Keratinocyte (primary cell): ENCODE results near the gene RBMS3. TPM values are rescaled to one million over a fixed set of nuclear protein-coding genes. Genes with fewer than 3 reads are reported as not detected.
A peak's percentile ranks its signal among the peaks of the same experiment; 100 is the strongest.
"Not testable (repeated sequence)": the region's sequence is repeated elsewhere in the genome, so short reads cannot be mapped to it uniquely, and the experiment has no call there.

ENCODE experiments used
- DNase-seq: peaks from one replicate; pipeline ENCODE4 v3.0.0-alpha.2; 2011; ENCODE audit warnings: low read depth, missing footprints, low spot score
- FAIRE-seq: peaks from 2 replicates; lab custom pipeline; 2011; peaks lifted over from hg19 to GRCh38; lab: Jason Lieb, UNC
- H2AFZ ChIP-seq: 2 replicates; pipeline ENCODE4 v1.6.0; 2012; ENCODE audit warnings: low read length, control low read depth, inconsistent platforms; ENCODE audit not compliant: control insufficient read depth
- H3K27ac ChIP-seq: 2 replicates; pipeline ENCODE4 v1.5.1; 2011; ENCODE audit warnings: low read length; ENCODE audit not compliant: control insufficient read depth, insufficient read depth
- H3K27me3 ChIP-seq: 3 replicates; pipeline ENCODE4 v1.6.0; 2011; ENCODE audit warnings: low read length; ENCODE audit not compliant: control insufficient read depth, insufficient read depth; ENCODE audit errors: extremely low read depth
- H3K36me3 ChIP-seq, 2 experiments: 2 replicates in 1 of 2; 3 replicates in 1 of 2; pipeline ENCODE4 v1.5.1; 2011; ENCODE audit warnings: low read length in 2 of 2, mild to moderate bottlenecking in 1 of 2; ENCODE audit not compliant: control insufficient read depth in 2 of 2, insufficient read depth in 2 of 2; ENCODE audit errors: extremely low read depth in 1 of 2
- H3K4me1 ChIP-seq: 3 replicates; pipeline ENCODE4 v1.5.1; 2011; ENCODE audit warnings: low read length; ENCODE audit not compliant: control insufficient read depth, insufficient read depth; ENCODE audit errors: extremely low read depth
- H3K4me2 ChIP-seq: 3 replicates; pipeline ENCODE4 v1.6.0; 2011; ENCODE audit warnings: low read depth, low read length; ENCODE audit not compliant: control insufficient read depth, insufficient read depth; ENCODE audit errors: extremely low read depth
- H3K4me3 ChIP-seq, 3 experiments: fragments of 200-600 bp in 1 of 3; sonication (generic) in 1 of 3; 2 replicates in 2 of 3; 3 replicates in 1 of 3; pipeline ENCODE4 v1.5.1; 2011 to 2016; ENCODE audit warnings: low read length in 3 of 3, mild to moderate bottlenecking in 3 of 3, control low read depth in 2 of 3, inconsistent platforms in 1 of 3, low read depth in 1 of 3, mixed read lengths in 1 of 3, mixed run types in 1 of 3, moderate library complexity in 1 of 3; ENCODE audit not compliant: control insufficient read depth in 2 of 3, insufficient read depth in 2 of 3; ENCODE audit errors: extremely low read depth in 1 of 3
- H3K79me2 ChIP-seq: 2 replicates; pipeline ENCODE4 v1.6.0; 2012; ENCODE audit warnings: low read length; ENCODE audit not compliant: control insufficient read depth, insufficient read depth
- H3K9ac ChIP-seq: 3 replicates; pipeline ENCODE4 v1.6.0; 2011; ENCODE audit warnings: low read length; ENCODE audit not compliant: control insufficient read depth, insufficient read depth; ENCODE audit errors: extremely low read depth
- H3K9me1 ChIP-seq: 3 replicates; pipeline ENCODE4 v1.6.0; 2011; ENCODE audit warnings: low read length; ENCODE audit not compliant: control insufficient read depth, insufficient read depth; ENCODE audit errors: extremely low read depth
- H3K9me3 ChIP-seq: 2 replicates; pipeline ENCODE4 v1.5.1; 2012; ENCODE audit warnings: low read depth, low read length; ENCODE audit not compliant: control insufficient read depth
- H4K20me1 ChIP-seq: 3 replicates; pipeline ENCODE4 v1.6.0; 2011; ENCODE audit warnings: low read length; ENCODE audit not compliant: control insufficient read depth, insufficient read depth; ENCODE audit errors: extremely low read depth
- EZH2 ChIP-seq: IDR thresholded peaks from one replicate; pipeline ENCODE4 v1.6.1; 2012; ENCODE audit warnings: inconsistent platforms, mild to moderate bottlenecking, low read length, moderate library complexity
- dilution Hi-C: fragments of 300-500 bp; cut with MboI; formaldehyde crosslinking; loops from one replicate; pipeline ENCODE4 v1.7.0; 2020; ENCODE audit warnings: low sequenced_read_pairs; ENCODE audit not compliant: extremely low pct_ligation_motif_present
- polyA plus RNA-seq, 5 experiments: library from polyadenylated mRNA; depleted of rRNA in 3 of 5; stranded (reverse) in 3 of 5; stranded (forward) in 1 of 5; unstranded in 1 of 5; fragments of >200 nt; gene quantifications; 1 replicate in 1 of 5; 2 replicates in 3 of 5; 3 replicates in 1 of 5; pipeline versions ENCODE4 v1.2.1 to v1.2.3, GENCODE V29; 2011 to 2012; ENCODE audit warnings: missing spikeins in 2 of 5, low read depth in 1 of 5, low replicate concordance in 1 of 5
- TF ChIP-seq, protein P1 (sequence below), 3 experiments: IDR thresholded peaks in 1 of 3; conservative IDR thresholded peaks in 1 of 3; optimal IDR thresholded peaks in 1 of 3; 2 replicates in 2 of 3; 3 replicates in 1 of 3; pipeline versions ENCODE3 to v1.5.1; 2011; ENCODE audit warnings: low read length in 3 of 3, mild to moderate bottlenecking in 3 of 3, moderate library complexity in 2 of 3, control low read depth in 1 of 3, inconsistent platforms in 1 of 3; ENCODE audit not compliant: insufficient read depth in 2 of 3; ENCODE audit errors: extremely low read depth in 1 of 3

Gene RBMS3
- polyA plus RNA-seq, 1 donor (not counting 4 experiments of a cell fraction or from before 2014, with no cell fraction given), result 2.3 TPM

DNA sequence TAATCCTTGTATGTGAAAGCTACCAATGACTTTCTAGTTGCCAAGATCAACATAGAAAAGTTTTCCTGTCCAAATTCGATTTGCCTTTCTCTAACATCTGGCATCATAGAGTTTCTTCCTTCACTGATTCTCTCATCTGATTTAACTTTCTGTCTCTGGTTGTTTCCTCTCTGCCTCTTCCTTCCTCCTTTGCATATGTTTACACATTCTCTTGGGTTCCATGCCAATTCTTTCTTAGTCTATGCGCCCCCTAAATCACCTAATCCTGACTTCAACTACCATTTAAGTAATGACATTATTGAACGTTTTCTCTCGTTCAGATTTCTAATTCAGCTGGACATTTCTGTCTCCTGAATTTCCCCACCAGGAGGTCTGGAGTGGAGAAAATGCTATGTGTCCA lies 763.6 kb downstream of the RBMS3 start:
- Histone ChIP-seq H3K27ac (no peak overlapping the region), H3K9me3 (no peaks in the 10 kb centered on the region), H3K4me2 (no peak overlapping the region), H3K36me3 (no peaks in the 10 kb centered on the region), H3K27me3 (no peaks in the 10 kb centered on the region), H3K79me2 (no peaks in the 10 kb centered on the region), H2AFZ (no peak overlapping the region), H3K9me1 (no peaks in the 10 kb centered on the region), H3K9ac (no peak overlapping the region), H3K4me3 (no peak overlapping the region), H3K4me1 (no peaks in the 10 kb centered on the region), H4K20me1 (no peaks in the 10 kb centered on the region)
- DNase-seq (no peak), FAIRE-seq (no peak)
- no peak for TF ChIP-seq EZH2
- TF ChIP-seq, protein P1, sequence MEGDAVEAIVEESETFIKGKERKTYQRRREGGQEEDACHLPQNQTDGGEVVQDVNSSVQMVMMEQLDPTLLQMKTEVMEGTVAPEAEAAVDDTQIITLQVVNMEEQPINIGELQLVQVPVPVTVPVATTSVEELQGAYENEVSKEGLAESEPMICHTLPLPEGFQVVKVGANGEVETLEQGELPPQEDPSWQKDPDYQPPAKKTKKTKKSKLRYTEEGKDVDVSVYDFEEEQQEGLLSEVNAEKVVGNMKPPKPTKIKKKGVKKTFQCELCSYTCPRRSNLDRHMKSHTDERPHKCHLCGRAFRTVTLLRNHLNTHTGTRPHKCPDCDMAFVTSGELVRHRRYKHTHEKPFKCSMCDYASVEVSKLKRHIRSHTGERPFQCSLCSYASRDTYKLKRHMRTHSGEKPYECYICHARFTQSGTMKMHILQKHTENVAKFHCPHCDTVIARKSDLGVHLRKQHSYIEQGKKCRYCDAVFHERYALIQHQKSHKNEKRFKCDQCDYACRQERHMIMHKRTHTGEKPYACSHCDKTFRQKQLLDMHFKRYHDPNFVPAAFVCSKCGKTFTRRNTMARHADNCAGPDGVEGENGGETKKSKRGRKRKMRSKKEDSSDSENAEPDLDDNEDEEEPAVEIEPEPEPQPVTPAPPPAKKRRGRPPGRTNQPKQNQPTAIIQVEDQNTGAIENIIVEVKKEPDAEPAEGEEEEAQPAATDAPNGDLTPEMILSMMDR (optimal IDR thresholded peaks at IDR 0.05 in 1 of 3, IDR thresholded peaks at IDR 0.05 in 1 of 3, conservative IDR thresholded peaks at IDR 0.05 in 1 of 3; ENCODE audit: extremely low read depth in 1 of 3, insufficient read depth in 2 of 3, low read length in 3 of 3), result no peak
- dilution Hi-C loops, result no loop called here

DNA sequence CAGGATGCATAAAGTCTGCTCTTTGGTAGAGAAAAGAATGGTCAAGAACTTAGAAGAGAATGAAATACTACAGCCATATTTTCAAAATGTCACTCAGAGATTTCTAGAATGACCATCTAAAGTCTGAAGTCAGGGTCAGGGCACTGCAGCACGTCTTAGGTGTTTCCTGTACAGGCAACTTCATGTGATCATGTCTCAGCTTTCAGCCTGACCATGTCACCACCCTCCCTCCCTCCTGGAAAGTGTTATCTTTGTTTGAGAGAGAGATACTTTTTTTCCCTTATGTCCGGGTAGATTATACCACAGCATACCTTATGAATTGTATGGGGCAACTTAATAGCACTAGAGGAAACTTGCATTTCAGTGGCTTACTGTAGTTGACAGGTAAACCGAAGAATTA lies 767.6 kb downstream of the RBMS3 start:
- Histone ChIP-seq H3K4me2 (no peak overlapping the region), H3K36me3 (no peaks in the 10 kb centered on the region), H3K27ac (no peak overlapping the region), H3K27me3 (no peaks in the 10 kb centered on the region), H2AFZ (no peak overlapping the region), H3K9me3 (no peaks in the 10 kb centered on the region), H3K79me2 (no peaks in the 10 kb centered on the region), H3K4me3 (no peak overlapping the region), H3K9me1 (no peaks in the 10 kb centered on the region), H3K4me1 (no peaks in the 10 kb centered on the region), H4K20me1 (no peaks in the 10 kb centered on the region), H3K9ac (no peak overlapping the region)
- no peak for TF ChIP-seq EZH2
- TF ChIP-seq, protein P1 (optimal IDR thresholded peaks at IDR 0.05 in 1 of 3, IDR thresholded peaks at IDR 0.05 in 1 of 3, conservative IDR thresholded peaks at IDR 0.05 in 1 of 3; ENCODE audit: extremely low read depth in 1 of 3, insufficient read depth in 2 of 3, low read length in 3 of 3), result no peak
- FAIRE-seq (peak; percentile 44), DNase-seq (no peak)
- dilution Hi-C loops, result no loop called here

DNA sequence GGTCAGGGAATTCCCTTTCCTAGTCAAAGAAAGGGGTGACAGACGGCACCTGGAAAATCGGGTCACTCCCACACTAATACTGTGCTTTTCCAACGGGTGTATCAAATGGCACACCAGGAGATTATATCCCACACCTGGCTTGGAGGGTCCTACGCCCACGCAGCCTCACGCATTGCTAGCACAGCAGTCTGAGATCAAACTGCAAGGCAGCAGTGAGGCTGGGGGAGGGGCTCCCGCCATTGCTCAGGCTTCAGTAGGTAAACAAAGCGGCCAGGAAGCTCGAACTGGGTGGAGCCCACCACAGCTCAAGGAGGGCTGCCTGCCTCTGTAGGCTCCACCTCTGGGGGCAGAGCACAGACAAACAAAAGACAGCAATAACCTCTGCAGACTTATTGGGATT lies 769.2 kb downstream of the RBMS3 start:
- H3K9me1 ChIP-seq, H3K4me3 ChIP-seq, H3K79me2 ChIP-seq, H3K4me1 ChIP-seq, H3K27me3 ChIP-seq, H3K9me3 ChIP-seq, H2AFZ ChIP-seq, DNase-seq, H3K27ac ChIP-seq, H3K9ac ChIP-seq, H4K20me1 ChIP-seq, FAIRE-seq, H3K4me2 ChIP-seq, dilution Hi-C loops, H3K36me3 ChIP-seq: not testable (repeated sequence)
